Mononuclear cell (primary cell): Measurements from ENCODE around the gene TSPO2. TPM values are rescaled to one million over a fixed set of nuclear protein-coding genes. Genes with fewer than 3 reads are reported as not detected.
"Not testable (repeated sequence)": the region's sequence is repeated elsewhere in the genome, so short reads cannot be mapped to it uniquely, and the experiment has no call there.

ENCODE experiments used
- H3K27me3 ChIP-seq: 2 replicates; pipeline ENCODE4 v1.6.0; 2011; ENCODE audit warnings: low read length, control low read depth; ENCODE audit not compliant: insufficient read depth
- H3K4me1 ChIP-seq: 2 replicates; pipeline ENCODE4 v1.5.1; 2011; ENCODE audit warnings: mild to moderate bottlenecking, low read length, control low read depth; ENCODE audit not compliant: insufficient read depth
- H3K4me3 ChIP-seq: 2 replicates; pipeline ENCODE4 v1.5.1; 2011; ENCODE audit warnings: mild to moderate bottlenecking, low read length, moderate library complexity
- H3K9me3 ChIP-seq: 2 replicates; pipeline ENCODE4 v1.5.1; 2011; ENCODE audit warnings: low read depth, mild to moderate bottlenecking, control low read depth, low read length
- total RNA-seq: library from RNA; depleted of rRNA; stranded (reverse); fragments of >200 nt; gene quantifications from one replicate; pipeline ENCODE4 v1.2.3, GENCODE V29; 2012

The TSPO2 gene
- total RNA-seq, 1 donor: not detected

DNA sequence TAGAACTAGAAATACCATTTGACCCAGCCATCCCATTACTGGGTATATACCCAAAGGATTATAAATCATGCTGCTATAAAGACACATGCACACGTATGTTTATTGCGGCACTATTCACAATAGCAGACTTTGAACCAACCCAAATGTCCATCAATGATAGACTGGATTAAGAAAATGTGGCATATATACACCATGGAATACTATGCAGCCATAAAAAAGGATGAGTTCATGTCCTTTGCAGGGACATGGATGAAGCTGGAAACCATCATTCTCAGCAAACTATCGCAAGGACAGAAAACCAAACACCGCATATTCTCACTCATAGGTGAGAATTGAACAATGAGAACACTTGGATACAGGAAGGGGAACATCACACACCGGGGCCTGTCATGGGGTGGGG is 26.4 kb upstream of the TSPO2 start:
- not testable (repeated sequence) for H3K27me3 ChIP-seq, H3K9me3 ChIP-seq, H3K4me3 ChIP-seq, H3K4me1 ChIP-seq

DNA sequence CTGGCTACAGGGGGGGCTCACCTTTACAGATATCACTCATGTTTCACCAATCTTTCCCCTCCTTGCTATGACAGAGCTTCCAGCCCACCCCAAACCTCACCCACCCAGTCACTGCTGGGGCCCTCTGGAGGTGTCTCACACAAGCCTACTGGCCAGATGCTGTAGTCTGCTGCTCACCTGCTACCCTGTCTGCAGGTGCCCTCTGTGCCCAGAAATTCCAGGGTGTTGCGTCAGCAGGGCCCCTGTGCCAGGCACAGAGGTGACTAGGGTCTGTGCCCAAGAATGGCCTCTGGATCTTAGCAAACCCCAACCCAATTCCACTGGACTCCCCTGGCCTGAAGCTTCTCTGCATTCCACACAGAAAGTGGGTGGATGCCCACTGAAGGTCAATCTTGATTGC is 24.6 kb upstream of the TSPO2 start:
- Histone ChIP-seq H3K4me1 (no peaks in the 10 kb centered on the region), H3K4me3 (no peak overlapping the region), H3K9me3 (no peaks in the 10 kb centered on the region), H3K27me3 (no peaks in the 10 kb centered on the region)

- H3K4me3 ChIP-seq: no peak overlapping the region
- no peaks in the 10 kb centered on the region for H3K27me3 ChIP-seq
- H3K4me1 ChIP-seq: no peaks in the 10 kb centered on the region
- no peaks in the 10 kb centered on the region for H3K9me3 ChIP-seq
Measured at GRCh38 chr6:41021832-41022231, 20.4 kb upstream of the TSPO2 start.

DNA sequence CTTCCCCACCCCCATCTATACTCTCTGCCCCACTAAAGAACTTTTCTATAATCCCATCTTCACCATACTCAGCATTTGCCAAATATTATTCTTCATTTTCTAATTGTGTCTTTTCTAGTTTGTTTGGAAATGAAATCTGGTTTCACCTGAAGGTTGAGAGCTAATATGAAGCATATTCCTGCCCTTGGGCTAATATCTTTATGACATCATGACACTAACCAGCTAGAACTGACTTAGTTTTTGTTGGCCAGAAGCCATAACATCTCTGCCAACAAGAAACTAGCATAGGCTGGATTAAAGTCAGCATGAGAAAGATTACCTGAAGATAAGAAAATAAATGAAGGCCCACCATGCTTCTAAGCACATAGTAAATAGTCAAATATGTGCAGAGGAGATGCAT is 20.0 kb upstream of the TSPO2 start:
- no peaks in the 10 kb centered on the region for H3K9me3 ChIP-seq
- no peak overlapping the region for H3K4me3 ChIP-seq
- peaks cover under 1% of the 10 kb centered on the region for H3K4me1 ChIP-seq
- H3K27me3 ChIP-seq: no peaks in the 10 kb centered on the region

- Histone ChIP-seq H3K4me3 (no peak overlapping the region), H3K9me3 (no peaks in the 10 kb centered on the region), H3K4me1 (peaks cover 9% of the 10 kb centered on the region), H3K27me3 (no peaks in the 10 kb centered on the region)
Measured at GRCh38 chr6:41023114-41023513, 19.2 kb upstream of the TSPO2 start.

GRCh38 chr6:41025966-41026530 is 16.2 kb upstream of the TSPO2 start:
- H3K4me3 ChIP-seq: no peak overlapping the region
- H3K4me1 ChIP-seq: peaks cover 20% of the 10 kb centered on the region
- H3K27me3 ChIP-seq: no peaks in the 10 kb centered on the region
- H3K9me3 ChIP-seq: no peaks in the 10 kb centered on the region

DNA sequence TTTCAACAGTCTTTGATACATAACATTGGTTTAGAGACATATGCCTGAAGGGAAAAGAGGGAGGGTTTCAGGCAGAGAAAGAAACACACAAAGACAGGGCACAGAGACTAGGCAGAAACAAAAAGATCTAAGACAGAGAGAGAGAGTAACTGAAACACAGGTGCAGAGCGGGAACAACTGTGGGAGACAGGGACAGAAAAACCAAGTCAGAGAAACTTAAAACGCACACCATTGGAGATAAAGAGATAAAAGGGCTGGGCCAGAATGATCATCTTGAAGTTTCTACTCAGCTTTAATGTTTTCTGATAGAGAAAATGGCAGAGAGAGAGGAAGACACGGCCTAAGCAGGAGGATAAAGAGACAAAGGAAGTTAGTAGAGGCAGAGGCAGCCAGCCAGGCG is 15.0 kb upstream of the TSPO2 start:
- no peaks in the 10 kb centered on the region for H3K27me3 ChIP-seq
- peak overlapping the region; percentile 50 for H3K4me3 ChIP-seq
- peaks cover 20% of the 10 kb centered on the region for H3K4me1 ChIP-seq
- H3K9me3 ChIP-seq: no peaks in the 10 kb centered on the region

GRCh38 chr6:41027799-41028560 is 14.3 kb upstream of the TSPO2 start:
- Histone ChIP-seq H3K27me3 (no peaks in the 10 kb centered on the region), H3K9me3 (no peaks in the 10 kb centered on the region), H3K4me1 (peaks cover 20% of the 10 kb centered on the region), H3K4me3 (peak overlapping the region; percentile 50)

DNA sequence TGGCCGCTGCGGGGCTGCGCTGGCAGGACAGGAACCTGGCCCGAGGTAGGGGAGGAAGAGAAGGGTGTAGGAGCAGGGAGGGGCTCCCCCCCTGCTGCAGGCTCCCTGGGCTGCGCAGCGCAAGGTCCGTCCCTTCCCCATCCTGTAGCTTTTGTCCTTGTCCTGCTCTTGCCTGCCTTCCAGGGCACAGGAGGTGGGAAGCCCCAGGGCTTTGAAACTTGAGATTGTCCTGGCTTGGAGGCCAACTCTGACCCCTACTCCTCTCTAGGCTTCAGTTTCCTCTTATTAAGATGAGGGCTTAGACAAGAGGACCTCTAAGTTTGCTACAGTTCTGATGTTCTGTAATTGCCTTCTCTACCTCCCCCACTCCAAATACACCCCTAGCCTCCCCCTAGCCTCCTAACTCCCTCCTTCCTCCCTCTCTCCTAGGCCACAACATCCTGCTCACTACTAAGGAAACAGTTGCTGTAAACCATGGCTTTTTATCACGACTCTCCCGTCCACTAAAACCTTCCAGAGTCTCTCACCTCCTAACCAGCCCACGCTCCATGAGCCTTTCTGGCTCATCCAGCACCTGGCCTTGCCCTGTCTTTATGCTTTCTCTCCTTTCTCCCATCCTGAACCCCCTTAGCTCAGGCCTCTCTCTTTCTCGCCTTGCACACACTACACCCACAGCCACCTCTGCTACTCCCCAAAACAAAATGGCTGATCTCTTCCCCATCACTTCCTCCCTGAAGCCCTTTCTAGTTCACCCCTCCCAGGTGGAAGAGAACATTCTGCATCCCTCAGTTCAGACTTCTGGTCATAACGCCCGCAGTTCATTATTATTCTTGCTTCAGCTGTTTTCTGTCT is 13.5 kb upstream of the TSPO2 start:
- no peaks in the 10 kb centered on the region for H3K27me3 ChIP-seq
- peaks cover 20% of the 10 kb centered on the region for H3K4me1 ChIP-seq
- H3K4me3 ChIP-seq: peak overlapping the region; percentile 50
- H3K9me3 ChIP-seq: no peaks in the 10 kb centered on the region

- H3K4me3 ChIP-seq: no peak overlapping the region
- H3K9me3 ChIP-seq: no peaks in the 10 kb centered on the region
- peaks cover 14% of the 10 kb centered on the region for H3K4me1 ChIP-seq
- no peaks in the 10 kb centered on the region for H3K27me3 ChIP-seq
Measured at GRCh38 chr6:41032830-41033229, 9.4 kb upstream of the TSPO2 start.

DNA sequence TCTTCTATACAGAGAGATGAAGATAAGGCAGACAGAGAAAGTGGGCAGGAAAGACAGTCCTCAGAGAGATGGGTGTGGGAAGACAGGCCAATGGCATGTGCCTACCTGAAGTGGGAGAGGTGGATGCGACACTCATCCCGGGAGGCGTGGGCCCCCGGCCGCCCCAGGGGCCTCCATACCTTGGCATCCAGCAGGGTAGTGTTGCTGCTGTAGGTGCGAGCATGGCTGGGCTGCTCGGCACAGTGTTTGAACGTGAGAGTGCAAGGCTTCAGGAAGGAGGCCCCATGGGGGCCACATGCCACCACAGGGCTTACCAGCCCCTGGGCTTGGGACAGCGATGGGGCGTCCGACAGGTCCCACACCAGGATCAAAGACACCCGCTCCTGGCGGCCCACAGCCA is 8.5 kb upstream of the TSPO2 start:
- peaks cover 4% of the 10 kb centered on the region for H3K4me1 ChIP-seq
- no peaks in the 10 kb centered on the region for H3K9me3 ChIP-seq
- no peak overlapping the region for H3K4me3 ChIP-seq
- no peaks in the 10 kb centered on the region for H3K27me3 ChIP-seq

DNA sequence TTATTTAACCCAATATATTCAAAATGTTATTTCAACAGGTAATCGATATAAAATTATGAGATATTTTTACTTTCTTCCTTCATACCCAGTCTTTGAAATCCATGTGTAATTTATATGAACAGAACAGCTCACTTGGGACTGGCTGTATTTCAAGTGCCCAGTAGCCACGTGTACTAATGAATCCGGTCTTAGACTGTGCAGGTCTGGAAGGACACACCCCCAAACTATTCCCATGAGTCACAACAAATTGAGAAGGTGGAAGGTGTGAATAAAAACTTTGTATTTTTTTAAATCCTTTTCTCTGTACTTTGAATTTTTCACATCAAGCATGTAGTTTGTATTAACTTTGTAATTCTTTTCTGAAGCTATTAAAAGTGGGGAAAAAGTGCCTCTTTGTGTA is 6.1 kb upstream of the TSPO2 start:
- Histone ChIP-seq H3K9me3 (no peaks in the 10 kb centered on the region), H3K27me3 (no peaks in the 10 kb centered on the region), H3K4me3 (no peak overlapping the region), H3K4me1 (no peaks in the 10 kb centered on the region)

DNA sequence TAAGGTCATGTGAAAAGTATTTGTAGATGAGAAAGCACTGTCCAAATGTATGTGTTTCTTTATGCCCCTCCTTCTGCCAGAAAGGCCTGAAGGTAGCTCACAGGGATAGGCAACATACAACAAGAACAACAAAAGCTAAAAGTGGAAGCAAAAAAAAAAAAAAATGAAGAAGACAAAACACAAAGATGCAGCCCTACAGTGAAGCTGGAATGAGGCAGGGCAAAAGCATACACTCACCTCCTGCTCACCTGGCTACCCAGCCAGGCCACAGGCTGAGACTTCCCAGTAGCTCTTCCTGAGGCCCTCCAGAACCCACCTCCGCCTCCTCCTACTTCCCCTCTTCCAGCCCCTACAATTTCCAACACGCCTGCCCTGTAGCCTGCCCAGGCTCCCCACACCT is 5.7 kb upstream of the TSPO2 start:
- Histone ChIP-seq H3K4me1 (no peaks in the 10 kb centered on the region), H3K27me3 (no peaks in the 10 kb centered on the region), H3K4me3 (no peak overlapping the region), H3K9me3 (no peaks in the 10 kb centered on the region)

DNA sequence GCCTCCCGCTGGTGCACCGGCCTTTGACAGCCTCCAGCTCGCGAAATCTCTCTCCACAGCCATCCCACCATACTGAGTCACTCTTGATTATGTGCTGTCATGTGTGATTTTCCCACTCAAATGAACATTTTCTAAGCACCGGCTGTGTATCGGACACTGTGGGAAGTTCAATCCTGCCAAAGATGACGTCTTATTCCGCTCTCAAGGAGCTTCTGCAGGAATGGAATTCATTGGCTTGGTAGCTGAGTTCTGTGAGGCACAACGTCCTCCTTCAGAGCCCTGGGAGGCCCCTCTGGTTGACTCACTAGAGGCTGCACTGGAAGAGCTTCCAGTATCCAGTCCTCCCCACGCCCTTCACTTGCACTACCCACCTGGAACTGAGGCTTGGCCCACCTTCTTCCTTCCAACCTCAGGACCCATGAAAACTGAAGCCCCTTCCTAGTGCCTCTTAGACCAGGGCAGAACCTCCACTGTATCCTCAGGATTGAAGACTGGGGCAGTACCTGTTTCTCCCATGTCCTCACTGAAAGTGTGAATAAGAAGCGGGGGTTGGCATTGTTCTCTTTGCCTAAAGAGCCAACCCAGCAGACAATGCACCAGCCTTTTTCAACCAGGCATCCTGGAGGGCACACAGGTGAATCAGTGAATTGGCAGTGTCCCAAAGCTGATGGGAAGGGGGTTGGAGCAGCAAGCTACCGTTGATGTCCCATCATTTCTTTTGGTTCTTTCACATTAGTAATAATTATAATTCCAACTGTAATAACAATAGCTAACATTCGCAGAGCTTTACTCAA is 5.0 kb upstream of the TSPO2 start:
- no peak overlapping the region for H3K4me3 ChIP-seq
- H3K9me3 ChIP-seq: no peaks in the 10 kb centered on the region
- H3K4me1 ChIP-seq: no peaks in the 10 kb centered on the region
- H3K27me3 ChIP-seq: no peaks in the 10 kb centered on the region

DNA sequence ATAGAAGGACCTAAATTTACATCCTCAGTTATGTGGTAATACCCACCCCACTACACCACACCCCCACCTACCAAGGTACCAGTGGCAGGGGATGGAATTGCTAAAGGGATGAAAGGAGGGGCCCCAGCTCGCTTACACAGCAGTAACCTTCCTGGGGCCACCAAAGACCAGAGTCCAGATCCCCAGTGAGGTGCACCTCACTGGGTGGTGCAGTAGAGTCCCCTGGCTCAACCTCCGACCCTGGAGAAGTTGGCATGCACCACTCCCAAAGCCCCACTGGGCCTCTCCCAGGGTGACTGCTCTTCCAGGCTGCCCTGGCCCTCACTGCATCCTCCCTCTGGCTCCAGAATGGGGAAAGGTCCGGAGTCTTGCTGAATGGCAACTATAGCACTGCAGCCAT is 4.1 kb upstream of the TSPO2 start:
- Histone ChIP-seq H3K9me3 (no peaks in the 10 kb centered on the region), H3K4me1 (no peaks in the 10 kb centered on the region), H3K27me3 (no peaks in the 10 kb centered on the region), H3K4me3 (no peak overlapping the region)
